ENCODE results near the gene UBE2H. TPM values are rescaled to one million over a fixed set of nuclear protein-coding genes. Genes with fewer than 3 reads are reported as not detected.

The UBE2H gene
- total RNA-seq, 1 experiment from 2014 or later, result 58.0 TPM

- Histone ChIP-seq H3K9me3 (ENCODE audit: control insufficient read depth, insufficient read depth, low read depth, low read length) (no peaks in the 10 kb centered on the region), H3K4me3 (ENCODE audit: low read depth in 2 of 2, low read length in 2 of 2) (no peak overlapping the region), H3K27ac (ENCODE audit: low read length) (no peak overlapping the region), H3K36me3 (ENCODE audit: control insufficient read depth, insufficient read depth, low read length) (no peaks in the 10 kb centered on the region), H3K4me1 (ENCODE audit: control insufficient read depth, insufficient read depth, low read length) (no peaks in the 10 kb centered on the region), H3K27me3 (ENCODE audit: control insufficient read depth, insufficient read depth, low read length) (no peaks in the 10 kb centered on the region)
- intact Hi-C loops (cut with micrococcal nuclease; ENCODE audit: unreplicated experiment), result no loop called here
- DNase-seq (ENCODE audit: low read depth, low spot score) (no peak), ATAC-seq (no peak)
- no peak for TF ChIP-seq REST (IDR thresholded peaks at IDR 0.05; ENCODE audit: insufficient read depth in 1 of 2, low read depth in 2 of 2, low read length in 1 of 2)
- no peak for TF ChIP-seq CTCF (IDR thresholded peaks at IDR 0.05)
- TF ChIP-seq SIN3A (IDR thresholded peaks at IDR 0.05; ENCODE audit: borderline replicate concordance, insufficient read depth, low read depth, low read length), result no peak
- no peak for TF ChIP-seq TCF7L2 (IDR thresholded peaks at IDR 0.05; ENCODE audit: low read depth, low read length)
- no peak for TF ChIP-seq POLR2AphosphoS5 (IDR thresholded peaks at IDR 0.05; ENCODE audit: low read depth, low read length)
- ChIA-PET POLR2A (no interaction called here), CTCF (interaction anchor here (0.6 kb wide), 1 partner anchor 24 kb away, joined by 4 read pairs; no protein-coding TSS in a partner anchor)
- BruUV-seq (replicated peaks), result no TSS peak
- in situ Hi-C loops (cut with HindIII; ENCODE audit: low pct_unique_long_range_greater_than_20kb, low sequenced_read_pairs), result no loop called here
Observed at GRCh38 chr7:129799350-129799955, 153.3 kb downstream of the UBE2H start.

GRCh38 chr7:129798616-129799349, 154.0 kb downstream of the UBE2H start:
- BruUV-seq (replicated peaks), result no TSS peak

More at GRCh38 chr7:129798616-129799349, 154.0 kb downstream of the UBE2H start:
- DNase-seq (ENCODE audit: low read depth, low spot score) (no peak), ATAC-seq (no peak)
- in situ Hi-C loops (cut with HindIII; ENCODE audit: low pct_unique_long_range_greater_than_20kb, low sequenced_read_pairs), result no loop called here
- Histone ChIP-seq H3K27me3 (ENCODE audit: control insufficient read depth, insufficient read depth, low read length) (no peaks in the 10 kb centered on the region), H3K36me3 (ENCODE audit: control insufficient read depth, insufficient read depth, low read length) (no peaks in the 10 kb centered on the region), H3K4me3 (ENCODE audit: low read depth in 2 of 2, low read length in 2 of 2) (no peak overlapping the region), H3K9me3 (ENCODE audit: control insufficient read depth, insufficient read depth, low read depth, low read length) (no peaks in the 10 kb centered on the region), H3K4me1 (ENCODE audit: control insufficient read depth, insufficient read depth, low read length) (no peaks in the 10 kb centered on the region), H3K27ac (ENCODE audit: low read length) (no peak overlapping the region)
- POLR2A ChIA-PET, result no interaction called here
- TF ChIP-seq SIN3A (IDR thresholded peaks at IDR 0.05; ENCODE audit: borderline replicate concordance, insufficient read depth, low read depth, low read length) (no peak), TCF7L2 (IDR thresholded peaks at IDR 0.05; ENCODE audit: low read depth, low read length) (no peak), CTCF (IDR thresholded peaks at IDR 0.05) (no peak), REST (IDR thresholded peaks at IDR 0.05; ENCODE audit: insufficient read depth in 1 of 2, low read depth in 2 of 2, low read length in 1 of 2) (no peak), POLR2AphosphoS5 (IDR thresholded peaks at IDR 0.05; ENCODE audit: low read depth, low read length) (no peak)
- intact Hi-C loops (cut with micrococcal nuclease; ENCODE audit: unreplicated experiment), result no loop called here
- CTCF ChIA-PET, result interaction anchor here (0.6 kb wide), 1 partner anchor 32 kb away, joined by 3 read pairs; no protein-coding TSS in a partner anchor

Measured in Panc1 (cell line).